ENCODE data around the gene SBK1.

- TF ChIP-seq POLR2A (IDR thresholded peaks at IDR 0.05) = no peak
- peak; percentile 74 to 92 (median 88) for TF ChIP-seq CTCF (IDR thresholded peaks at IDR 0.05)
- TF ChIP-seq EP300 (IDR thresholded peaks at IDR 0.05; ENCODE audit: low read depth) = no peak
These were observed 24.9 kb downstream of the SBK1 start for GRCh38 chr16:28317040-28317880.

Data from transverse colon (tissue), 3 donors.